WTC11 (cell line): ENCODE data around the gene UBE2G1. TPM values are rescaled to one million over a fixed set of nuclear protein-coding genes. Genes with fewer than 3 reads are reported as not detected.

Experiments
- ATAC-seq: fragments of 200-7000 bp; cut with Tn5 transposase; 2 replicates; pipeline ENCODE4 v1.10.0; 2021; ENCODE audit warnings: mild to moderate bottlenecking, moderate library complexity
- CTCF ChIA-PET: fragments of 300-600 bp; sonication (Branson Sonifier 250); formaldehyde crosslinking; loops from one replicate; lab custom pipeline; 2021; ENCODE audit warnings: antibody characterized with exemption; lab: Charles Lee
- POLR2A ChIA-PET: fragments of 350-600 bp; sonication (Branson Sonifier 250); formaldehyde crosslinking; loops from one replicate; lab custom pipeline; 2021; ENCODE audit warnings: antibody characterized with exemption; lab: Charles Lee
- DNase-seq: peaks from one replicate; pipeline ENCODE4 v3.0.0; 2021; ENCODE audit warnings: low spot score
- H3K27ac Mint-ChIP-seq: 2 replicates; pipeline ENCODE4 v1.8.0; 2021; ENCODE audit warnings: mixed read lengths
- H3K27me3 Mint-ChIP-seq: 2 replicates; pipeline ENCODE4 v1.8.0; 2021; ENCODE audit warnings: low read depth, mild to moderate bottlenecking, moderate library complexity, mixed read lengths
- H3K36me3 Mint-ChIP-seq: 2 replicates; pipeline ENCODE4 v1.8.0; 2021; ENCODE audit warnings: mixed read lengths
- H3K4me1 Mint-ChIP-seq: 2 replicates; pipeline ENCODE4 v1.8.0; 2022; ENCODE audit warnings: mixed read lengths
- H3K4me3 Mint-ChIP-seq: 2 replicates; pipeline ENCODE4 v1.8.0; 2021; ENCODE audit warnings: mild to moderate bottlenecking, moderate library complexity, mixed read lengths
- H3K9me3 Mint-ChIP-seq: 2 replicates; pipeline ENCODE4 v1.8.0; 2021; ENCODE audit warnings: mixed read lengths
- CDX4 ChIP-seq: fragments of 250-450 bp; sonication (Bioruptor Pico); IDR thresholded peaks from 2 replicates; pipeline ENCODE4 v1.9.0; 2021; ENCODE audit warnings: moderate library complexity, mild to moderate bottlenecking, inconsistent platforms, borderline replicate concordance
- CREM ChIP-seq: sonication (generic); formaldehyde crosslinking; IDR thresholded peaks from 2 replicates; pipeline ENCODE4 v1.8.1; 2022; ENCODE audit warnings: mild to moderate bottlenecking, missing genetic modification reagents, moderate library complexity
- ESRRA ChIP-seq: sonication (generic); formaldehyde crosslinking; IDR thresholded peaks from 2 replicates; pipeline ENCODE4 v1.8.1; 2022; ENCODE audit warnings: mild to moderate bottlenecking, missing genetic modification reagents, borderline replicate concordance
- FOXK1 ChIP-seq: sonication (generic); formaldehyde crosslinking; IDR thresholded peaks from 2 replicates; pipeline ENCODE4 v1.8.0; 2022; ENCODE audit warnings: mild to moderate bottlenecking, moderate library complexity, missing genetic modification reagents
- HMGA2 ChIP-seq: fragments of 250-450 bp; sonication (Bioruptor Pico); IDR thresholded peaks from 2 replicates; pipeline ENCODE4 v1.4.0; 2021; ENCODE audit warnings: mild to moderate bottlenecking, moderate library complexity
- IRF2 ChIP-seq: sonication (generic); formaldehyde crosslinking; IDR thresholded peaks from 2 replicates; pipeline ENCODE4 v1.8.0; 2022; ENCODE audit warnings: low read depth, missing genetic modification reagents, borderline replicate concordance
- JAZF1 ChIP-seq: fragments of 250-450 bp; sonication (Bioruptor Pico); IDR thresholded peaks from 2 replicates; pipeline ENCODE4 v1.9.0; 2021; ENCODE audit warnings: moderate library complexity, mild to moderate bottlenecking, inconsistent platforms
- NFE2L1 ChIP-seq: sonication (generic); formaldehyde crosslinking; IDR thresholded peaks from 2 replicates; pipeline ENCODE4 v1.8.1; 2023; ENCODE audit warnings: missing genetic modification reagents
- PRRX2 ChIP-seq: fragments of 250-450 bp; sonication (Bioruptor Pico); IDR thresholded peaks from 2 replicates; pipeline ENCODE4 v1.8.0; 2021; ENCODE audit warnings: mild to moderate bottlenecking
- ZBTB21 ChIP-seq: sonication (generic); formaldehyde crosslinking; IDR thresholded peaks from 2 replicates; pipeline ENCODE4 v1.8.1; 2023; ENCODE audit warnings: mild to moderate bottlenecking, missing genetic modification reagents, borderline replicate concordance
- ZBTB43 ChIP-seq: sonication (generic); formaldehyde crosslinking; IDR thresholded peaks from 2 replicates; pipeline ENCODE4 v1.8.1; 2023; ENCODE audit warnings: mild to moderate bottlenecking, missing genetic modification reagents
- ZNF219 ChIP-seq: sonication (generic); formaldehyde crosslinking; IDR thresholded peaks from 2 replicates; pipeline ENCODE4 v1.8.0; 2023; ENCODE audit warnings: missing genetic modification reagents, mild to moderate bottlenecking, borderline replicate concordance
- ZNF396 ChIP-seq: fragments of 250-450 bp; sonication (Bioruptor Pico); IDR thresholded peaks from 2 replicates; pipeline ENCODE4 v1.8.0; 2021; ENCODE audit warnings: mild to moderate bottlenecking, moderate library complexity, borderline replicate concordance
- ZNF423 ChIP-seq: fragments of 250-450 bp; sonication (Bioruptor Pico); IDR thresholded peaks from 2 replicates; pipeline ENCODE4 v2.1.2; 2022; ENCODE audit warnings: mild to moderate bottlenecking, moderate library complexity
- ZNF425 ChIP-seq: fragments of 250-450 bp; sonication (Bioruptor Pico); conservative IDR thresholded peaks from 2 replicates; pipeline ENCODE4 v1.9.0; 2021; ENCODE audit warnings: mild to moderate bottlenecking
- total RNA-seq: library from RNA; stranded (reverse); gene quantifications from 3 replicates; pipeline ENCODE4 v1.2.3, GENCODE V29; 2021
- TF ChIP-seq, protein P1 (sequence below): sonication (generic); formaldehyde crosslinking; IDR thresholded peaks from 2 replicates; pipeline ENCODE4 v1.8.0; 2023; ENCODE audit warnings: mild to moderate bottlenecking, missing genetic modification reagents
- TF ChIP-seq, protein P2 (sequence below): sonication (generic); formaldehyde crosslinking; IDR thresholded peaks from 2 replicates; pipeline ENCODE4 v1.8.0; 2023; ENCODE audit warnings: missing genetic modification reagents
- TF ChIP-seq, protein P3 (sequence below): sonication (generic); formaldehyde crosslinking; IDR thresholded peaks from 2 replicates; pipeline ENCODE4 v1.8.1; 2022; ENCODE audit warnings: mild to moderate bottlenecking, missing genetic modification reagents, moderate library complexity, borderline replicate concordance
- TF ChIP-seq, protein P4 (sequence below): fragments of 250-450 bp; sonication (Bioruptor Pico); IDR thresholded peaks from 2 replicates; pipeline ENCODE4 v1.9.0; 2021; ENCODE audit warnings: mild to moderate bottlenecking, borderline replicate concordance
- TF ChIP-seq, protein P5 (sequence below): sonication (generic); formaldehyde crosslinking; IDR thresholded peaks from 2 replicates; pipeline ENCODE4 v1.8.1; 2022; ENCODE audit warnings: low read depth, missing genetic modification reagents, borderline replicate concordance

UBE2G1 gene
- total RNA-seq, 1 experiment from 2014 or later = 177 TPM

GRCh38 chr17:4332296-4332970, 34.0 kb downstream of the UBE2G1 start:
- CTCF ChIA-PET = interaction anchor here (0.7 to 2.0 kb wide), 6 partner anchors 10 to 133 kb away, joined by 3 to 5 read pairs (median 4); no protein-coding TSS in a partner anchor
- ATAC-seq (peak; percentile 88), DNase-seq (peak; percentile 24)
- no peaks in the 10 kb centered on the region for H3K27me3 Mint-ChIP-seq
- TF ChIP-seq JAZF1 (CRISPR knock-in tag) (no peak), ZNF425 (CRISPR knock-in tag) (no peak), ESRRA (CRISPR knock-in tag) (no peak), ZBTB21 (no peak), CDX4 (CRISPR knock-in tag) (no peak), PRRX2 (CRISPR knock-in tag) (no peak), NFE2L1 (no peak), ZBTB43 (CRISPR knock-in tag) (no peak), ZNF396 (CRISPR knock-in tag) (no peak), ZNF219 (CRISPR knock-in tag) (no peak), IRF2 (no peak), CREM (CRISPR knock-in tag) (no peak), ZNF423 (no peak), FOXK1 (CRISPR knock-in tag) (no peak), HMGA2 (CRISPR knock-in tag) (no peak)
- TF ChIP-seq, protein P1, sequence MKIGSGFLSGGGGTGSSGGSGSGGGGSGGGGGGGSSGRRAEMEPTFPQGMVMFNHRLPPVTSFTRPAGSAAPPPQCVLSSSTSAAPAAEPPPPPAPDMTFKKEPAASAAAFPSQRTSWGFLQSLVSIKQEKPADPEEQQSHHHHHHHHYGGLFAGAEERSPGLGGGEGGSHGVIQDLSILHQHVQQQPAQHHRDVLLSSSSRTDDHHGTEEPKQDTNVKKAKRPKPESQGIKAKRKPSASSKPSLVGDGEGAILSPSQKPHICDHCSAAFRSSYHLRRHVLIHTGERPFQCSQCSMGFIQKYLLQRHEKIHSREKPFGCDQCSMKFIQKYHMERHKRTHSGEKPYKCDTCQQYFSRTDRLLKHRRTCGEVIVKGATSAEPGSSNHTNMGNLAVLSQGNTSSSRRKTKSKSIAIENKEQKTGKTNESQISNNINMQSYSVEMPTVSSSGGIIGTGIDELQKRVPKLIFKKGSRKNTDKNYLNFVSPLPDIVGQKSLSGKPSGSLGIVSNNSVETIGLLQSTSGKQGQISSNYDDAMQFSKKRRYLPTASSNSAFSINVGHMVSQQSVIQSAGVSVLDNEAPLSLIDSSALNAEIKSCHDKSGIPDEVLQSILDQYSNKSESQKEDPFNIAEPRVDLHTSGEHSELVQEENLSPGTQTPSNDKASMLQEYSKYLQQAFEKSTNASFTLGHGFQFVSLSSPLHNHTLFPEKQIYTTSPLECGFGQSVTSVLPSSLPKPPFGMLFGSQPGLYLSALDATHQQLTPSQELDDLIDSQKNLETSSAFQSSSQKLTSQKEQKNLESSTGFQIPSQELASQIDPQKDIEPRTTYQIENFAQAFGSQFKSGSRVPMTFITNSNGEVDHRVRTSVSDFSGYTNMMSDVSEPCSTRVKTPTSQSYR (CRISPR knock-in tag) = no peak
- TF ChIP-seq, protein P2, sequence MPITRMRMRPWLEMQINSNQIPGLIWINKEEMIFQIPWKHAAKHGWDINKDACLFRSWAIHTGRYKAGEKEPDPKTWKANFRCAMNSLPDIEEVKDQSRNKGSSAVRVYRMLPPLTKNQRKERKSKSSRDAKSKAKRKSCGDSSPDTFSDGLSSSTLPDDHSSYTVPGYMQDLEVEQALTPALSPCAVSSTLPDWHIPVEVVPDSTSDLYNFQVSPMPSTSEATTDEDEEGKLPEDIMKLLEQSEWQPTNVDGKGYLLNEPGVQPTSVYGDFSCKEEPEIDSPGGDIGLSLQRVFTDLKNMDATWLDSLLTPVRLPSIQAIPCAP (CRISPR knock-in tag) = no peak
- TF ChIP-seq, protein P3, sequence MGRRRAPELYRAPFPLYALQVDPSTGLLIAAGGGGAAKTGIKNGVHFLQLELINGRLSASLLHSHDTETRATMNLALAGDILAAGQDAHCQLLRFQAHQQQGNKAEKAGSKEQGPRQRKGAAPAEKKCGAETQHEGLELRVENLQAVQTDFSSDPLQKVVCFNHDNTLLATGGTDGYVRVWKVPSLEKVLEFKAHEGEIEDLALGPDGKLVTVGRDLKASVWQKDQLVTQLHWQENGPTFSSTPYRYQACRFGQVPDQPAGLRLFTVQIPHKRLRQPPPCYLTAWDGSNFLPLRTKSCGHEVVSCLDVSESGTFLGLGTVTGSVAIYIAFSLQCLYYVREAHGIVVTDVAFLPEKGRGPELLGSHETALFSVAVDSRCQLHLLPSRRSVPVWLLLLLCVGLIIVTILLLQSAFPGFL = no peak
- TF ChIP-seq, protein P4, sequence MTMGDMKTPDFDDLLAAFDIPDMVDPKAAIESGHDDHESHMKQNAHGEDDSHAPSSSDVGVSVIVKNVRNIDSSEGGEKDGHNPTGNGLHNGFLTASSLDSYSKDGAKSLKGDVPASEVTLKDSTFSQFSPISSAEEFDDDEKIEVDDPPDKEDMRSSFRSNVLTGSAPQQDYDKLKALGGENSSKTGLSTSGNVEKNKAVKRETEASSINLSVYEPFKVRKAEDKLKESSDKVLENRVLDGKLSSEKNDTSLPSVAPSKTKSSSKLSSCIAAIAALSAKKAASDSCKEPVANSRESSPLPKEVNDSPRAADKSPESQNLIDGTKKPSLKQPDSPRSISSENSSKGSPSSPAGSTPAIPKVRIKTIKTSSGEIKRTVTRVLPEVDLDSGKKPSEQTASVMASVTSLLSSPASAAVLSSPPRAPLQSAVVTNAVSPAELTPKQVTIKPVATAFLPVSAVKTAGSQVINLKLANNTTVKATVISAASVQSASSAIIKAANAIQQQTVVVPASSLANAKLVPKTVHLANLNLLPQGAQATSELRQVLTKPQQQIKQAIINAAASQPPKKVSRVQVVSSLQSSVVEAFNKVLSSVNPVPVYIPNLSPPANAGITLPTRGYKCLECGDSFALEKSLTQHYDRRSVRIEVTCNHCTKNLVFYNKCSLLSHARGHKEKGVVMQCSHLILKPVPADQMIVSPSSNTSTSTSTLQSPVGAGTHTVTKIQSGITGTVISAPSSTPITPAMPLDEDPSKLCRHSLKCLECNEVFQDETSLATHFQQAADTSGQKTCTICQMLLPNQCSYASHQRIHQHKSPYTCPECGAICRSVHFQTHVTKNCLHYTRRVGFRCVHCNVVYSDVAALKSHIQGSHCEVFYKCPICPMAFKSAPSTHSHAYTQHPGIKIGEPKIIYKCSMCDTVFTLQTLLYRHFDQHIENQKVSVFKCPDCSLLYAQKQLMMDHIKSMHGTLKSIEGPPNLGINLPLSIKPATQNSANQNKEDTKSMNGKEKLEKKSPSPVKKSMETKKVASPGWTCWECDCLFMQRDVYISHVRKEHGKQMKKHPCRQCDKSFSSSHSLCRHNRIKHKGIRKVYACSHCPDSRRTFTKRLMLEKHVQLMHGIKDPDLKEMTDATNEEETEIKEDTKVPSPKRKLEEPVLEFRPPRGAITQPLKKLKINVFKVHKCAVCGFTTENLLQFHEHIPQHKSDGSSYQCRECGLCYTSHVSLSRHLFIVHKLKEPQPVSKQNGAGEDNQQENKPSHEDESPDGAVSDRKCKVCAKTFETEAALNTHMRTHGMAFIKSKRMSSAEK (CRISPR knock-in tag) = no peak
- TF ChIP-seq, protein P5, sequence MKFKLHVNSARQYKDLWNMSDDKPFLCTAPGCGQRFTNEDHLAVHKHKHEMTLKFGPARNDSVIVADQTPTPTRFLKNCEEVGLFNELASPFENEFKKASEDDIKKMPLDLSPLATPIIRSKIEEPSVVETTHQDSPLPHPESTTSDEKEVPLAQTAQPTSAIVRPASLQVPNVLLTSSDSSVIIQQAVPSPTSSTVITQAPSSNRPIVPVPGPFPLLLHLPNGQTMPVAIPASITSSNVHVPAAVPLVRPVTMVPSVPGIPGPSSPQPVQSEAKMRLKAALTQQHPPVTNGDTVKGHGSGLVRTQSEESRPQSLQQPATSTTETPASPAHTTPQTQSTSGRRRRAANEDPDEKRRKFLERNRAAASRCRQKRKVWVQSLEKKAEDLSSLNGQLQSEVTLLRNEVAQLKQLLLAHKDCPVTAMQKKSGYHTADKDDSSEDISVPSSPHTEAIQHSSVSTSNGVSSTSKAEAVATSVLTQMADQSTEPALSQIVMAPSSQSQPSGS (CRISPR knock-in tag) = no peak
- H3K9me3 Mint-ChIP-seq = no peaks in the 10 kb centered on the region
- H3K27ac Mint-ChIP-seq = peak overlapping the region; percentile 84
- H3K4me1 Mint-ChIP-seq = peaks cover 59% of the 10 kb centered on the region
- POLR2A ChIA-PET = interaction anchor here (1.4 kb wide), 1 partner anchor 10 kb away, joined by 5 read pairs; no protein-coding TSS in a partner anchor
- H3K36me3 Mint-ChIP-seq = peaks cover 10% of the 10 kb centered on the region; the same call in 1 of the 2 replicates
- H3K4me3 Mint-ChIP-seq = no peak overlapping the region
